Measurements from ENCODE around the gene MEF2A.

GRCh38 chr15:99593070-99593469, 27.3 kb downstream of the MEF2A start:
- TF ChIP-seq CTCF (IDR thresholded peaks at IDR 0.05) (no peak), EZH2 (IDR thresholded peaks at IDR 0.05; ENCODE audit: borderline replicate concordance, insufficient read depth, low read depth, low read length, poor library complexity, severe bottlenecking) (no peak)
